ACC112 (cell line): Measurements from ENCODE around the gene ZNF284.
"Not testable (repeated sequence)": the region's sequence is repeated elsewhere in the genome, so short reads cannot be mapped to it uniquely, and the experiment has no call there.

Experiments used
- H2AFZ ChIP-seq: fragments of 200-600 bp; sonication (generic); one replicate; pipeline ENCODE4 v1.6.0; 2017; ENCODE audit warnings: antibody characterized with exemption, low read length; ENCODE audit not compliant: unreplicated experiment
- H3K27ac ChIP-seq: fragments of 200-600 bp; sonication (generic); 2 replicates; pipeline ENCODE4 v1.5.1; 2014; ENCODE audit warnings: low read depth, mild to moderate bottlenecking, antibody characterized with exemption, low read length, moderate library complexity
- H3K27me3 ChIP-seq: fragments of 200-600 bp; sonication (generic); 2 replicates; pipeline ENCODE4 v1.6.1; 2014; ENCODE audit warnings: mild to moderate bottlenecking, antibody characterized with exemption, low read length, moderate library complexity, mixed read lengths; ENCODE audit not compliant: insufficient read depth
- H3K36me3 ChIP-seq: fragments of 200-600 bp; sonication (generic); 2 replicates; pipeline ENCODE4 v1.6.1; 2016; ENCODE audit warnings: mild to moderate bottlenecking, antibody characterized with exemption, low read length, moderate library complexity, mixed read lengths; ENCODE audit not compliant: insufficient read depth
- H3K4me1 ChIP-seq: fragments of 200-600 bp; sonication (generic); one replicate; pipeline ENCODE4 v1.6.1; 2016; ENCODE audit warnings: low read length, mixed read lengths; ENCODE audit not compliant: insufficient read depth, unreplicated experiment, control insufficient read depth
- H3K4me3 ChIP-seq: fragments of 200-600 bp; sonication (generic); 2 replicates; pipeline ENCODE4 v1.5.1; 2014; ENCODE audit warnings: mild to moderate bottlenecking, low read depth, low read length
- H3K79me2 ChIP-seq: fragments of 200-600 bp; sonication (generic); one replicate; pipeline ENCODE4 v1.6.0; 2016; ENCODE audit warnings: low read length; ENCODE audit not compliant: control insufficient read depth, unreplicated experiment, insufficient read depth

The ZNF284 gene

DNA sequence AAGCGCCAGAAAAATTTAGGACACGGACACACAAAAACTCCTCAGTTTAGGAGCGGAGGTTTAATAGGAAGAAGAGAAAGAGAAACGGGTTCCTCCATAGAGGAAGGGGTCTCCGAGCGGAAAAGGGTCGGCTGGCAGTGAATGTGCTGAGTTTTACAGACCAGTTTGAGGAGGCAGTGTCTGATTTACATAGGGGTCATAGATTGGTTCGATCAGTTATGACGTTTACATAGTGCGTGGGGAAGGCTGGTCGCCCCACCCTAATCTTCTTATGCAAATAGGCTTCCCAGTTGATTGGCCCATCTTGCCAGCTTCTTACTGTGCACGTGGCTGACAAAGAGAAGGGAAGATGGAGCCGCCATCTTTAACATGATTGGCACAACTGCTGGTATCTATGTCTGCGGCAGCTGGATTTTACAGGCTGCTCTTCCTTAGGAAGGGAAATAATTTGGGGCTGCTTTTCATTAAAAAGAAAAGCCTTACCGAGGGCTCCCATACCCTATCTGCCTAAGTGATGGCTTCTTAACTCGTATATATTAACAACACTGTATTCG, 40.0 kb downstream of the ZNF284 start:
- Histone ChIP-seq H3K4me3 (peak overlapping the region; percentile 100), H3K79me2 (peaks cover 10% of the 10 kb centered on the region), H2AFZ (peak overlapping the region; percentile 75), H3K27ac (peak overlapping the region; percentile 64), H3K4me1 (no peaks in the 10 kb centered on the region), H3K36me3 (peaks cover 28% of the 10 kb centered on the region), H3K27me3 (no peaks in the 10 kb centered on the region)

DNA sequence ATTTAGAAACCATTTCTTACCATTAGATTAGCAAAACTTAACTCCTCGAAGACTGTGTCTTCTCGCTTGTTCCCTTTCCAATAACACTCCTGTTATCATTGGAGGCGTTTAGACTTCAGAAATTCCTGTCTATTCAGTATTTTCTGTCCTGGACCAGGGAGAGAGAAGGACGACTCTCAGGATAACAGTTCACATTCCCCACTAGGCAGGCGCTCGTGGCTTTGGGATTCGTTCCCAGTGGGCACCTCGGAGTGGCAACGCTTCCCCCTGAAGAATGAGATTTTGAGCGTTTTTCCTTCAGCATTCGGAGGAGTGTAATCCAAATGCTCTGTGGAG, 40.8 kb downstream of the ZNF284 start:
- peak overlapping the region; percentile 69 for H2AFZ ChIP-seq
- peaks cover 25% of the 10 kb centered on the region for H3K36me3 ChIP-seq
- no peaks in the 10 kb centered on the region for H3K4me1 ChIP-seq
- H3K4me3 ChIP-seq: peak overlapping the region; percentile 100
- peak overlapping the region; percentile 64 for H3K27ac ChIP-seq
- peaks cover 10% of the 10 kb centered on the region for H3K79me2 ChIP-seq
- H3K27me3 ChIP-seq: no peaks in the 10 kb centered on the region

DNA sequence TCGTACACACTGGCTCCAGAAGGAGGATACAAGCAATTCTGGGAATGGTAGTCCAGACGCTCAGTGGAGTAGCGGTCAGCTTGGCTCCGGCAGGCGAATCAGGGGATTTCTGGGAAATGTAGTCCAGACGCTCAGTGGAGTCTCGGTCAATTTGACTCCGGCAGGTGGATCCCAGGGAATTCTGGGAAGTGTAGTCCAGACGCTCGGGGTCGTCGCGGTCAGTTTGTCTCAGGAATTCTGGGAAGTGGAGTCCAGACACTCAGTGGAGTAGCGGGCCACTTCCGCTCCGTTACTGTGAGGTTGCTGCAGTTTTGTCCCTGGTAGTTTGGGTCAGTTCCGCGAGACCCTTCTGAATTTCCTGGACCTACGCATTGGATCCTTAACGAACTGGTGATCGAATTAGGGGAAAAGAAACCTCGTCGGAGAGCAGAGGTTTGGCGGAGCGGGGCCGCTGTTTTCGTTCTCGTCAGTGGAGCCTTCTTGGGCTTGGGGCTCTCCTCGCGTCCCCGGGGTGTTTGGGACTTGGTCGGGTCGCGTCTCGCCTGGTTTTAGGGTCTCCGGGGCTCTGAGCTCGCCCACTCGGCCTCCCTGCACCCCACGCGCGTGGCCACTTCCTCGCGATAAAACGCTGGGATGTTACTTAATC, 41.3 kb downstream of the ZNF284 start, which contains the start of gene ZNF225:
ZNF225 (plus strand) TSS at position 262 of the 646 bp plus-strand sequence. CDS start 2,429 bp downstream, outside the sequence.
- Histone ChIP-seq H3K4me1 (no peaks in the 10 kb centered on the region), H3K4me3 (peak within 1 kb of the TSS; percentile 100), H3K79me2 (peaks cover 10% of the 10 kb centered on the region), H3K36me3 (peaks cover 20% of the 10 kb centered on the region), H3K27ac (peak within 1 kb of the TSS; percentile 70), H2AFZ (peak within 1 kb of the TSS; percentile 97), H3K27me3 (no peaks in the 10 kb centered on the region)

DNA sequence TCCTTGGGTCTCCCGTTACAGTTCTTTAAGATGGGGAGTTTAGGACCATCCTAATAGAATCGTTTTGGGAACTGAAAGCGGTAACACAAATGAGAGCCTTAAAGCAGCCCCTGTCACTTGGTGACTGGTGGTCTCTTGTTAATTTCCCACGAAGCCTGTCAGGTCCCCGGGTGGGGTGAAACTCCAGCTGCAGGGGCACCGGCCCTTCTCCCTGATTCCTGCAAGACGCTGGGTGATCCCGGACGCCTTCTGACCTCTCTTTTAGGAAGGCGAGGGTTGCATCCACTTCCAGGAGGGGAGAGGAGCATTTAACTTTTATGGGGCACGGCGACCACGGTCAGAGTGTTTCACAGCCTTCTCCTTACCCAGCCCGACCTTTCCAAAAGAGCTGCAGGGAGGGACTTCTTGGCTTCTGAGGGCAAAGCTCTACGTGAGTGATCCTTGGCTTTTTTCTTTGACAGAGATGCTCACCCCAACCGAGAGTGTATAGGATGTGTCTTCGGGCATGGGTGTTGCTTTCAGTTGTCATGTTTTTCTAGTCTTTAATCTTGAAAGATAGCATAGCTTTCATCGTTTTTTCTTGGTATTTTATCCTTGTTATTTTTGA, 41.9 kb downstream of the ZNF284 start:
- peak overlapping the region; percentile 100 for H3K4me3 ChIP-seq
- H3K27me3 ChIP-seq: no peaks in the 10 kb centered on the region
- no peaks in the 10 kb centered on the region for H3K4me1 ChIP-seq
- peaks cover 10% of the 10 kb centered on the region for H3K79me2 ChIP-seq
- peak overlapping the region; percentile 97 for H2AFZ ChIP-seq
- H3K27ac ChIP-seq: peak overlapping the region; percentile 70
- peaks cover 16% of the 10 kb centered on the region for H3K36me3 ChIP-seq

DNA sequence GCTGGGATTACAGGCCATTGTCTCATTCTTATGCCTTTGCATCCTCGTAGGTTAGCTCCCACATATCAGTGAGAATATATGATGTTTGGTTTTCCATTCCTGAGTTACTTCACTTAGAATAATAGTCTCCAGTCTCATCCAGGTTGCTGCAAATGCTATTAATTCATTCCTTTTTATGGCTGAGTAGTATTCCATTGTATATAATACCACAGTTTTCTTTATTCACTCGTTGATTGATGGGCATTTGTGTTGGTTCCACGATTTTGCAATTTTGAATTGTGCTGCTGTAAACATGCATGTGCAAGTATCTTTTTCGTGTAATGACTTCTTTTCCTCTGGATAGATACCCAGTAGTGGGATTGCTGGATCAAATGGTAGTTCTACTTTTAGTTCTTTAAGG, 49.2 kb downstream of the ZNF284 start:
- H3K27me3 ChIP-seq, H3K4me1 ChIP-seq, H3K4me3 ChIP-seq, H3K27ac ChIP-seq, H2AFZ ChIP-seq, H3K79me2 ChIP-seq: not testable (repeated sequence)
- H3K36me3 ChIP-seq: peaks cover 20% of the 10 kb centered on the region

DNA sequence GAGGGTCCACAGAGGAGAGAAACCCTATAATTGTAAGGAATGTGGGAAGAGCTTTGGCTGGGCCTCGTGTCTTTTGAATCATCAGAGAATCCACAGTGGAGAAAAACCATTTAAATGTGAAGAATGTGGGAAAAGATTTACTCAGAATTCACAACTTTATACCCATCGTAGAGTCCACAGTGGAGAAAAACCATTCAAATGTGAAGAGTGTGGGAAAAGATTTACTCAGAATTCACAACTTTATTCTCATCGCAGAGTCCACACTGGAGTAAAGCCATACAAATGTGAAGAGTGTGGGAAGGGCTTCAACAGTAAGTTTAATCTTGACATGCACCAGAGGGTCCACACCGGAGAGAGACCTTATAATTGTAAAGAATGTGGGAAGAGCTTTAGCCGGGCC, 60.0 kb downstream of the ZNF284 start:
- Histone ChIP-seq H3K4me3 (no peak overlapping the region), H3K4me1 (no peaks in the 10 kb centered on the region), H3K27ac (no peak overlapping the region), H2AFZ (no peak overlapping the region), H3K27me3 (no peaks in the 10 kb centered on the region), H3K79me2 (no peaks in the 10 kb centered on the region), H3K36me3 (peaks cover 32% of the 10 kb centered on the region)
